Lung (tissue), 12 donors: ENCODE data around the gene CD82. TPM values are rescaled to one million over a fixed set of nuclear protein-coding genes. Genes with fewer than 3 reads are reported as not detected.
A peak's percentile ranks its signal among the peaks of the same experiment; 100 is the strongest.

Experiments
- ATAC-seq: fragments of 200-7000 bp; cut with Tn5 transposase; one replicate; pipeline ENCODE4 v1.9.1; 2020; ENCODE audit warnings: moderate number of reproducible peaks; ENCODE audit not compliant: insufficient read depth, low FRiP score
- DNase-seq, 3 donors: peaks; one replicate each; pipeline ENCODE4 v3.0.0-alpha.2; 2013 to 2017
- H3K27ac ChIP-seq, 2 donors: one replicate each; pipeline ENCODE4 v1.5.1; 2013; ENCODE audit warnings: mild to moderate bottlenecking in 2 of 2, moderate library complexity in 2 of 2, control low read depth in 1 of 2, inconsistent platforms in 1 of 2, low read depth in 1 of 2, low read length in 1 of 2
- H3K27me3 ChIP-seq, 3 donors: one replicate each; pipeline ENCODE4 v1.5.1; 2013; ENCODE audit warnings: low read length in 2 of 3; ENCODE audit not compliant: control insufficient read depth in 3 of 3, insufficient read depth in 3 of 3
- H3K36me3 ChIP-seq, 4 donors: one replicate each; pipeline ENCODE4 v1.5.1; 2013; ENCODE audit warnings: low read length in 4 of 4, mild to moderate bottlenecking in 1 of 4, moderate library complexity in 1 of 4; ENCODE audit not compliant: control insufficient read depth in 4 of 4, insufficient read depth in 4 of 4
- H3K4me1 ChIP-seq, 5 donors: one replicate each; pipeline ENCODE4 v1.5.1; 2013; ENCODE audit warnings: low read length in 5 of 5, mild to moderate bottlenecking in 2 of 5, moderate library complexity in 1 of 5; ENCODE audit not compliant: control insufficient read depth in 5 of 5, insufficient read depth in 5 of 5
- H3K4me3 ChIP-seq: one replicate; pipeline ENCODE4 v1.5.1; 2013; ENCODE audit warnings: mild to moderate bottlenecking, control low read depth, moderate library complexity
- H3K9ac ChIP-seq, 2 donors: one replicate each; pipeline ENCODE4 v1.5.1; 2013; ENCODE audit warnings: low read length in 2 of 2, control low read depth in 1 of 2; ENCODE audit not compliant: insufficient read depth in 1 of 2
- H3K9me3 ChIP-seq, 4 donors: one replicate each; pipeline ENCODE4 v1.5.1; 2013; ENCODE audit warnings: low read length in 3 of 4, mild to moderate bottlenecking in 1 of 4, moderate library complexity in 1 of 4; ENCODE audit not compliant: control insufficient read depth in 4 of 4, insufficient read depth in 3 of 4
- CTCF ChIP-seq: IDR thresholded peaks from 2 replicates; pipeline ENCODE4 v1.5.1; 2012; ENCODE audit warnings: mild to moderate bottlenecking; ENCODE audit errors: control extremely low read depth, extremely low read depth
- WGBS, 2 donors: extraction: QIAGEN DNeasy Blood & Tissue Kit; methylation state at CpG; one replicate each; pipeline ENCODE4 v1.1.7; 2013; 5-methylcytosine and 5-hydroxymethylcytosine counted together
- polyA plus RNA-seq, 2 donors: library from polyadenylated mRNA; stranded (reverse); fragments of 200-250 nt; gene quantifications; one replicate each; pipeline ENCODE4 v1.2.1, GENCODE V29; 2013
- total RNA-seq, 2 donors: library from RNA; depleted of rRNA in 1 of 2; stranded (reverse); fragments of >200 nt in 1 of 2; gene quantifications; one replicate each; pipeline ENCODE4 v1.2.1, GENCODE V29; 2014 to 2021
- donor health status: control.
- donor health status: control.
- donor health status: Bipolar disorder and iron deficiency.
- donor health status: healthy.
- donor health status: DM: yes; HTN: yes; CAD: no.

CD82 gene
- total and polyA plus RNA-seq, 4 donors = 63.3 to 237 (median 190) TPM

- H3K4me1 ChIP-seq = peaks cover 11 to 49% (median 23%) of the 10 kb centered on the region in 5 donors
- H3K27ac ChIP-seq = no peak overlapping the region
- no peak for TF ChIP-seq CTCF
- 93 to 96% methylated on average over 8 of the region's 8 CpGs for WGBS, 2 donors
- no peak overlapping the region for H3K9ac ChIP-seq
- DNase-seq = no peak
- no peaks in the 10 kb centered on the region for H3K9me3 ChIP-seq
- no peak for ATAC-seq
- no peak overlapping the region for H3K4me3 ChIP-seq
- H3K36me3 ChIP-seq = no peaks in the 10 kb centered on the region
- H3K27me3 ChIP-seq = no peaks in the 10 kb centered on the region
These were observed 3.3 kb upstream of the CD82 start for GRCh38 chr11:44561964-44562734.

GRCh38 chr11:44562845-44563460 is 2.5 kb upstream of the CD82 start:
- Histone ChIP-seq H3K27me3 (no peaks in the 10 kb centered on the region), H3K36me3 (no peaks in the 10 kb centered on the region), H3K4me1 (peaks cover 11 to 45% (median 23%) of the 10 kb centered on the region in 5 donors), H3K9ac (no peak overlapping the region), H3K4me3 (no peak overlapping the region), H3K9me3 (no peaks in the 10 kb centered on the region), H3K27ac (peak overlapping the region in 1 of 2 donors; percentile 32)
- ATAC-seq (no peak), DNase-seq (peak; percentile 73 to 84 (median 78))
- WGBS, 2 donors = 82 to 90% methylated on average over 5 of the region's 5 CpGs
- TF ChIP-seq CTCF = no peak

- H3K4me3 ChIP-seq = no peak overlapping the region
- H3K4me1 ChIP-seq = peaks cover 11 to 49% (median 25%) of the 10 kb centered on the region in 5 donors
- peak overlapping the region; percentile 90 to 98 for H3K27ac ChIP-seq
These were observed 1.8 kb upstream of the CD82 start for GRCh38 chr11:44563711-44564110.

More at GRCh38 chr11:44563711-44564110, 1.8 kb upstream of the CD82 start:
- H3K9ac ChIP-seq = peak overlapping the region in 1 of 2 donors; percentile 80
- no peaks in the 10 kb centered on the region for H3K36me3 ChIP-seq
- H3K9me3 ChIP-seq = no peaks in the 10 kb centered on the region
- no peak for ATAC-seq
- no peaks in the 10 kb centered on the region for H3K27me3 ChIP-seq
- WGBS, 2 donors = 76 to 89% methylated on average over 6 of the region's 6 CpGs
- no peak for TF ChIP-seq CTCF
- no peak for DNase-seq
